Liver (tissue), 3 donors: ENCODE results near the gene KLHL14.

Source experiments
- CTCF ChIP-seq: fragments of 150-350 bp; IDR thresholded peaks from 2 replicates; pipeline ENCODE4 v1.5.1; 2017; ENCODE audit warnings: improper control_type of control experiment, low read depth, low read length; ENCODE audit not compliant: missing input control
- REST ChIP-seq: IDR thresholded peaks from 2 replicates; pipeline ENCODE4 v1.6.1; 2016; ENCODE audit warnings: antibody characterized with exemption, mild to moderate bottlenecking
- TAF1 ChIP-seq: conservative IDR thresholded peaks from 2 replicates; pipeline ENCODE4 v1.6.1; 2016; ENCODE audit warnings: antibody characterized with exemption, mild to moderate bottlenecking
- donor health status: healthy.
- donor health status: healthy.

GRCh38 chr18:32801228-32801627, 28.4 kb upstream of the KLHL14 start:
- TF ChIP-seq CTCF (no peak), REST (no peak), TAF1 (no peak)
